ENCODE results near the gene ZNF296.

Gene ZNF296

DNA sequence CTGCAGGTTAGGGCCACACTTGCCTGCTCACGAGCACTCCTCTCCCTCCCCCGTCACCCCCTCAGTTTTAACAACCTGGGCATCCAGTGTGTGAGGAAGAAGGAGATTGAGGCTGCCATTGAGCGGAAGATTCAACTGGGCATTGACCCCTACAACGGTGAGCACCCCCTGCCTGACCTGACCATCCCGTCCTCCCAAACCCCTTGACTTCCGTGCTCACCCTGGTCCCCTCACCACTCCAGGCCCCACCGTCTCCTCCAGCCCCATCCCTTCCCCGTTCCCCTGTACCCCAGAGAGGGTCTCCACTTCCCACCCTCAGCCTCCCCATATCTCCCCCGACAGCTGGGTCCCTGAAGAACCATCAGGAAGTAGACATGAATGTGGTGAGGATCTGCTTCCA lies 51.0 kb downstream of the ZNF296 start:
- DNase-seq (ENCODE audit: low read depth in 3 of 3): no peak

DNA sequence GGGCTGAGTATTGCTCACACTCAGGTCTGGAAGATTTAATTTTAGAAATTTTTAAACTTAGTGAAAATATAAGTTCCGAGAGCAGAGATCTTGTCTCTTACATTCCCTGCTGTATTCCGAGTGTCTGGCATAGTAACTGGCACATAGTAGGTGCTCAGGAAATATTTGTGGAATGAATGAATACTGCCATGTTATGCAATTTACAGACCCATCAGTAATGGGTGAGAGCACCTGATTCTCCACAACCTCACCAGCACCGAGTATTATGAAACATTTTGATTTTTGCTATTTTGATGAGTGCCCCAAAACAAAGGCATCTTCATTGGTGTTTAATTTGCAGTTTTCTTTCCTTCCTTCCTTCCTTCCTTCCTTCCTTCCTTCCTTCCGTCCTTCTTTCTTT lies 53.2 kb downstream of the ZNF296 start:
- no peak for DNase-seq (ENCODE audit: low read depth in 3 of 3)

DNA sequence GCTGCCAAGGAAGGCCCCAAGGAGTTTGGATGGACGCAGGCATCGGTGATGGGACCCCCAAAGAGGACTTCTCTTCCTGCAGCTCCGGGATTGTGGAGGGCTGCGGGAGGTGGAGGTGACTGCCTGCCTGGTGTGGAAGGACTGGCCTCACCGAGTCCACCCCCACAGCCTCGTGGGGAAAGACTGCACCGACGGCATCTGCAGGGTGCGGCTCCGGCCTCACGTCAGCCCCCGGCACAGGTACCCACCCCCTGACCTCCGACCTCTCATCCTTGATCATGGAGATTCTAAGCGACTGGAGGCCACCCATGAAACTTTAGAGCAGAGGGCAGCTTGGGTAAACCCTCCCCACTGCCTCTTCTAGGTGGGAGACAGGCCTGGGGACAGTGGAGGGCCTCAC lies 54.3 kb downstream of the ZNF296 start:
- DNase-seq (ENCODE audit: low read depth in 3 of 3): no peak

All from stimulated activated CD4-positive, alpha-beta T cell treated with anti-CD3 and anti-CD28 coated beads, TNF-alpha, amount 100 ng/mL, for 24 hours (primary cell).